ENCODE measurements around the gene STMP1. TPM values are rescaled to one million over a fixed set of nuclear protein-coding genes. Genes with fewer than 3 reads are reported as not detected.

STMP1 gene
- total RNA-seq, 1 experiment from 2014 or later = 77.0 TPM

DNA sequence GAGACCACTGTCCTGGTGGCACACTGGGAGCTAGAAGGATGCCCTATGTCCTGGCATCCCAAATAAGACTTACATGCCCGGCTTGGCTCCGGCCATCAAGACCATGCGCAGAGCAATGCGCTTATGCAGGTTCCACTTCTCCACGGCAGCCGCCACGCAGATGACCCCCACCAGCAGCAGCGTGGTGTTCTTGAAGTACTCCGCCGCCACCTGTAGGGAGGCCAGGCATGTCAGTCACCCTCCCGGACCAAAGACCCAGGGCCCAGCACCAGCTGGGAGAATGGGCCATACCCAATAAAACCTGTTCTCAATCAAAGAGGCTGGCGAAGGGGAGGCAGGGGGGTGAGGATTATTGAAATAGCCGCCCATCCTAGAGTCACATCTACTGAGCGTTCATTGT is 45.7 kb downstream of the STMP1 start:
- Histone ChIP-seq H3K36me3 (ENCODE audit: low read depth) (no peaks in the 10 kb centered on the region), H3K27me3 (ENCODE audit: insufficient read depth, low read depth) (no peaks in the 10 kb centered on the region), H4K20me1 (ENCODE audit: insufficient read depth) (no peaks in the 10 kb centered on the region), H3F3A (ENCODE audit: insufficient read depth, low read depth) (peaks cover 24% of the 10 kb centered on the region), H3K79me2 (ENCODE audit: low read depth) (no peaks in the 10 kb centered on the region), H2AFZ (no peak overlapping the region; the same call in 1 of the 2 replicates), H3K27ac (peak overlapping the region; percentile 93), H3K9me2 (ENCODE audit: insufficient read depth) (no peaks in the 10 kb centered on the region), H3K4me1 (replicated peaks; ENCODE audit: insufficient read depth) (peaks cover 30% of the 10 kb centered on the region), H3K9me3 (ENCODE audit: insufficient read depth, low read depth) (no peaks in the 10 kb centered on the region), H3K4me2 (peak overlapping the region; percentile 77), H3K4me3 (peak overlapping the region; percentile 35; the same call in 1 of the 2 replicates)
- CTCF ChIA-PET = interaction anchor here (0.5 kb wide), 1 partner anchor 301 kb away, joined by 3 read pairs; no protein-coding TSS in a partner anchor
- intact Hi-C loops (cut with micrococcal nuclease; ENCODE audit: unreplicated experiment) = no loop called here
- no peak for TF ChIP-seq EZH2 (IDR thresholded peaks at IDR 0.05; ENCODE audit: low read depth)
- no peak for TF ChIP-seq CTCF (conservative IDR thresholded peaks at IDR 0.05)
- no peak for DNase-seq
- POLR2A ChIA-PET (ENCODE audit: unreplicated experiment) = no interaction called here
- BruUV-seq (replicated peaks) = no TSS peak

DNA sequence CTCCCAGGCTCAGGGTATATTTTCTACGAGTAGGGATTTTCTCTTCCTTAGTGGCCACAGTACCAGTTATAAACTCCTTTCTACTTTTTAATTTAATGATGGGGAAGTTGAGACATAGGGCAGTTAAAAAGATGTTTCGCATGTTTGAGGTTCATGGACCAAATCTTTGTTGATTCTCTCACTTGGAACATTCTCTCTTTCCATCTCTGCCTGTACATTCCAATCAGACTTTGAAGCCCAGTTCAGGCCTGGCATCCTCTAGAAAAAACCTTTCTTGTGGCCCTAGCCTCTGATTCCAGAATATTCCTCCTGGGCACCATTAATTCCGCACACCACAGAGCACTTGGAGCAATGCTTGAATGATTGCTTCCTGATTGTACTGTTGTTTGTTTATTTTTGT is 47.2 kb downstream of the STMP1 start:
- peaks cover 40% of the 10 kb centered on the region for H3K4me1 ChIP-seq (replicated peaks; ENCODE audit: insufficient read depth)
- no peak overlapping the region for H3K27ac ChIP-seq
- POLR2A ChIA-PET (ENCODE audit: unreplicated experiment) = no interaction called here
- CTCF ChIA-PET = no interaction called here
- no peaks in the 10 kb centered on the region for H3K79me2 ChIP-seq (ENCODE audit: low read depth)
- no peak overlapping the region for H3K4me2 ChIP-seq
- H3K4me3 ChIP-seq = no peak overlapping the region
- TF ChIP-seq CTCF (conservative IDR thresholded peaks at IDR 0.05) (no peak), EZH2 (IDR thresholded peaks at IDR 0.05; ENCODE audit: low read depth) (no peak)
- H3K9me3 ChIP-seq (ENCODE audit: insufficient read depth, low read depth) = no peaks in the 10 kb centered on the region
- no peak overlapping the region for H2AFZ ChIP-seq
- no peaks in the 10 kb centered on the region for H4K20me1 ChIP-seq (ENCODE audit: insufficient read depth)
- peaks cover 33% of the 10 kb centered on the region for H3F3A ChIP-seq (ENCODE audit: insufficient read depth, low read depth)
- no TSS peak for BruUV-seq (replicated peaks)
- H3K9me2 ChIP-seq (ENCODE audit: insufficient read depth) = no peaks in the 10 kb centered on the region
- no peak for DNase-seq
- H3K27me3 ChIP-seq (ENCODE audit: insufficient read depth, low read depth) = no peaks in the 10 kb centered on the region
- intact Hi-C loops (cut with micrococcal nuclease; ENCODE audit: unreplicated experiment) = no loop called here
- H3K36me3 ChIP-seq (ENCODE audit: low read depth) = no peaks in the 10 kb centered on the region

- Histone ChIP-seq H3K27me3 (ENCODE audit: insufficient read depth, low read depth) (no peaks in the 10 kb centered on the region), H3K4me2 (no peak overlapping the region), H4K20me1 (ENCODE audit: insufficient read depth) (no peaks in the 10 kb centered on the region), H3K4me1 (replicated peaks; ENCODE audit: insufficient read depth) (peaks cover 51% of the 10 kb centered on the region), H3K36me3 (ENCODE audit: low read depth) (no peaks in the 10 kb centered on the region), H3K9me2 (ENCODE audit: insufficient read depth) (no peaks in the 10 kb centered on the region), H3K4me3 (no peak overlapping the region), H2AFZ (no peak overlapping the region), H3F3A (ENCODE audit: insufficient read depth, low read depth) (peaks cover 41% of the 10 kb centered on the region), H3K79me2 (ENCODE audit: low read depth) (no peaks in the 10 kb centered on the region), H3K9me3 (ENCODE audit: insufficient read depth, low read depth) (no peaks in the 10 kb centered on the region), H3K27ac (no peak overlapping the region)
- ChIA-PET CTCF (interaction anchor here (0.7 to 1.1 kb wide), 4 partner anchors 34 to 264 kb away, joined by 3 to 6 read pairs (median 4); no protein-coding TSS in a partner anchor), POLR2A (ENCODE audit: unreplicated experiment) (interaction anchor here (0.5 to 0.7 kb wide), 2 partner anchors 46 to 256 kb away, joined by 3 to 9 read pairs; no protein-coding TSS in a partner anchor)
- BruUV-seq (replicated peaks) = no TSS peak
- TF ChIP-seq CTCF (conservative IDR thresholded peaks at IDR 0.05) (peak; percentile 74), EZH2 (IDR thresholded peaks at IDR 0.05; ENCODE audit: low read depth) (no peak)
- intact Hi-C loops (cut with micrococcal nuclease; ENCODE audit: unreplicated experiment) = loop anchor here (5.0 kb wide), 2 partner anchors 37 to 62 kb away; partner anchors contain the start of gene FAM180A
- DNase-seq = no peak
Observed at GRCh38 chr7:135710417-135711138, 48.3 kb downstream of the STMP1 start.

Data from PC-9 (cell line).